Nephron (organoid): ENCODE measurements around the gene AHNAK2.

ENCODE experiments used
- H3K27ac Mint-ChIP-seq, 3 experiments: 2 replicates each; pipeline ENCODE4 v1.8.0; 2020; ENCODE audit warnings: mixed read lengths in 3 of 3, mild to moderate bottlenecking in 2 of 3, moderate library complexity in 1 of 3
- H3K27me3 Mint-ChIP-seq: 2 replicates; pipeline ENCODE4 v1.8.0; 2021; ENCODE audit warnings: low read depth, mild to moderate bottlenecking, moderate library complexity, mixed read lengths
- H3K36me3 Mint-ChIP-seq: 2 replicates; pipeline ENCODE4 v1.8.0; 2020; ENCODE audit warnings: low read depth, mixed read lengths
- H3K4me1 Mint-ChIP-seq: 2 replicates; pipeline ENCODE4 v1.8.0; 2020; ENCODE audit warnings: mixed read lengths
- H3K4me3 Mint-ChIP-seq, 3 experiments: 2 replicates each; pipeline ENCODE4 v1.8.0; 2020; ENCODE audit warnings: mild to moderate bottlenecking in 3 of 3, mixed read lengths in 3 of 3, moderate library complexity in 2 of 3
- H3K9me3 Mint-ChIP-seq: 2 replicates; pipeline ENCODE4 v1.8.0; 2020; ENCODE audit warnings: mixed read lengths
- CTCF ChIP-seq, 3 experiments: fragments of 200-600 bp; sonication (generic); IDR thresholded peaks; one replicate each; pipeline ENCODE4 v1.5.0; 2021; ENCODE audit warnings: antibody characterized with exemption in 3 of 3; ENCODE audit not compliant: unreplicated experiment in 3 of 3

AHNAK2 gene

GRCh38 chr14:104976198-104977007, 1.8 kb downstream of the AHNAK2 start:
- Mint-ChIP-seq H3K27ac (peak overlapping the region in 1 of 3 experiments; percentile 79), H3K4me3 (peak overlapping the region; percentile 75 to 80 (median 79)), H3K36me3 (no peaks in the 10 kb centered on the region), H3K9me3 (no peaks in the 10 kb centered on the region), H3K4me1 (peaks cover 32% of the 10 kb centered on the region), H3K27me3 (peaks cover 39% of the 10 kb centered on the region)
- TF ChIP-seq CTCF (IDR thresholded peaks at IDR 0.05; ENCODE audit: unreplicated experiment in 3 of 3), result peak; percentile 82 to 89 (median 86)

GRCh38 chr14:104975481-104976197, 2.5 kb downstream of the AHNAK2 start:
- Mint-ChIP-seq H3K27ac (peak overlapping the region in 1 of 3 experiments; percentile 79), H3K27me3 (peaks cover 39% of the 10 kb centered on the region), H3K4me1 (peaks cover 30% of the 10 kb centered on the region), H3K4me3 (peak overlapping the region; percentile 75 to 80 (median 79)), H3K36me3 (no peaks in the 10 kb centered on the region), H3K9me3 (no peaks in the 10 kb centered on the region)
- TF ChIP-seq CTCF (IDR thresholded peaks at IDR 0.05; ENCODE audit: unreplicated experiment in 3 of 3), result no peak

- Mint-ChIP-seq H3K27ac (peak overlapping the region in 1 of 3 experiments; percentile 59), H3K36me3 (no peaks in the 10 kb centered on the region), H3K4me3 (peak overlapping the region in 1 of 3 experiments; percentile 47), H3K27me3 (peaks cover 37% of the 10 kb centered on the region), H3K4me1 (peaks cover 27% of the 10 kb centered on the region), H3K9me3 (no peaks in the 10 kb centered on the region)
- no peak for TF ChIP-seq CTCF (IDR thresholded peaks at IDR 0.05; ENCODE audit: unreplicated experiment in 3 of 3)
Observed at GRCh38 chr14:104974665-104975390, 3.3 kb downstream of the AHNAK2 start.

GRCh38 chr14:104974146-104974541, 4.0 kb downstream of the AHNAK2 start:
- peak overlapping the region in 2 of 3 experiments; percentile 32 to 42 for H3K4me3 Mint-ChIP-seq
- peaks cover 36% of the 10 kb centered on the region for H3K27me3 Mint-ChIP-seq
- TF ChIP-seq CTCF (IDR thresholded peaks at IDR 0.05; ENCODE audit: unreplicated experiment in 3 of 3), result no peak
- no peaks in the 10 kb centered on the region for H3K9me3 Mint-ChIP-seq
- H3K36me3 Mint-ChIP-seq, result no peaks in the 10 kb centered on the region
- H3K27ac Mint-ChIP-seq, result peak overlapping the region in 2 of 3 experiments; percentile 57 to 59
- peaks cover 25% of the 10 kb centered on the region for H3K4me1 Mint-ChIP-seq

- no peaks in the 10 kb centered on the region for H3K9me3 Mint-ChIP-seq
- TF ChIP-seq CTCF (IDR thresholded peaks at IDR 0.05; ENCODE audit: unreplicated experiment in 3 of 3), result no peak
- H3K27me3 Mint-ChIP-seq, result peaks cover 30% of the 10 kb centered on the region
- H3K4me3 Mint-ChIP-seq, result peak overlapping the region in 2 of 3 experiments; percentile 32 to 42
- H3K27ac Mint-ChIP-seq, result peak overlapping the region in 2 of 3 experiments; percentile 57 to 59
- peaks cover 25% of the 10 kb centered on the region for H3K4me1 Mint-ChIP-seq
- H3K36me3 Mint-ChIP-seq, result no peaks in the 10 kb centered on the region
Observed at GRCh38 chr14:104973385-104974145, 4.6 kb downstream of the AHNAK2 start.
